ENCODE results near the gene RGS14.

Gene RGS14

DNA sequence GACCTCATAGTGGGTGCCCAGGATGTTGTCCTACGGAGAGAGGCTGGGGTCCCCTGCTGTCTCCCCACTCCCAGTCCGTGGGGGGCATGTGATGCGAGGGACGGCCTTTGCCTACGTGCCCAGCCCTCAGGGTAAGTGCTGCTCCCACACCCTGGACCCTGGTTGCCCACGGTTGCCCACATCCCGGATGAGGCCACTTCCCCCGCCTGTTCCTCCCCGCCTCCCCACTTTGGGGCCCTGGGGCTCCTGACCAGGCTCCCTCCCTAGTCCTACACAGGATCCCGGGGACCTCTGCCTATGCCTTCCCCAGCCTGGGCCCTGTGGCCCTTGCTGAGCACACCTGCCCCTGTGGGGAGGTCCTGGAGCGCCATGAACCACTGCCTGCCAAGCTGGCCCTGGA lies 28.0 kb downstream of the RGS14 start:
- no peak for FAIRE-seq

GRCh38 chr5:177386542-177386941 lies 28.8 kb downstream of the RGS14 start:
- no peak for FAIRE-seq

- FAIRE-seq = no peak
Observed at GRCh38 chr5:177387405-177387804, 29.7 kb downstream of the RGS14 start.

- no peak for FAIRE-seq
Observed at GRCh38 chr5:177388521-177389052, 30.9 kb downstream of the RGS14 start.

DNA sequence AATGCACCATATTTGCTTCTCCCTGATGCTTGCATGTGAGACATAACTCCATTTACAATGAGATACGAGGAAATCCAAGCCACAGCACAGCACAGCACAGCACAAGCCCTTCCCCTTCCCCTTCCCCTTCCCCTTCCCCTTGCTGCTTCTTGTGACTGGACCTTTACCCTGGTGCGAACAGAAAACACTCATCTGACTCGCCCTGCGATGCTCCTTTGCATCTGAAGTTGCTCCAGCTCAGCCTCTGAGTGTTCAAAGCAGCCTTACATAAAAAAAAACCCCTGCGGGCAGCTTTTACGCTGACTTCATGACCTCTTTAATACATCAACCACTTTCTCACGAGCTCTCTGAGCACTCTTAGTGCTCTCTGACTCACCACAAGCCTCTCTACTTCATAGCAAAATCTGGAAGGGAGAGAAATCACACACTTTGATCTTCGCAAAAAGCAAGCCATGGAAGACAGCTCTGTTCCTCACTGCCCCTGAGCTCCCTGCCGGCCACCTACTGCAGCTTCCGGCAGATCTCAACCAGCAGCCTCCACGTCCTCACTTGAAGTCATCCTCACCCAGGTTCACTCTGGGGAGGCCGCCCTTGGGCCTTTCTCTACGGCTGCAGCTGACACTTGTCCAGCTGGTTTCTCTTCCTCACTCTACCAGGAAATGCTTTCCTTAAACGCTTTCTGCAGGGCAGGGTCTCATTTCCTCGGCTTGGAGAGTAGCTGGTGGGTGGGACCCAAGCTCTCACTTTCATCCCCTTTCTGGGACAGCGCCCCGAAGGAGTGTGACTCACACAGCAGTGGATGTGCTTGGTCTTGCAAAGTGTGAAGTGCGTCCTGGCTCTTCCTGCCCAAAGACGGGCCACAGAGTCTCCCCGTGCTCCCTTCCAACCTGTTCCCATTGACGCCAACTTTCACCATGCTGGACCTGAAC lies 31.8 kb downstream of the RGS14 start:
- no peak for FAIRE-seq

- FAIRE-seq = peak; percentile 87
Observed at GRCh38 chr5:177390363-177391300, 32.9 kb downstream of the RGS14 start.

DNA sequence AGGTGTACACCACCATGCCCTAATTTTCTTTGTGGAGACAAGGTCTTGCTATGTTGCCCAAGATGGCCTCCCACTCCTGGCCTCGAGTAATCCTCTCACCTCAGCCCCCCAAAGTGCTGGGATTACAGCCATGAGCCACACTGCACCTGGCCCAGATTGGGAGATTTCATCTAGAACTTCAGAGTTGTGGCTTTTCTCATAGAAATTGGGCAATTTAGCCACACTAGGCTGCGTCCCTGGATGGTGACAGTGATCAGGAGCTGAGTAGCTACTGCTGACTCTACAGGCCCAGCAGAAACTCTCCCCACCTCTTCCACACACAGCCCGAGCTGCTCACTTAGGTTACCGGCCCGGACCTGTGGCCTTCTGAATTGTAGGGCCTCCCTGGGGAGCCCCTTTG lies 35.0 kb downstream of the RGS14 start:
- FAIRE-seq = no peak

DNA sequence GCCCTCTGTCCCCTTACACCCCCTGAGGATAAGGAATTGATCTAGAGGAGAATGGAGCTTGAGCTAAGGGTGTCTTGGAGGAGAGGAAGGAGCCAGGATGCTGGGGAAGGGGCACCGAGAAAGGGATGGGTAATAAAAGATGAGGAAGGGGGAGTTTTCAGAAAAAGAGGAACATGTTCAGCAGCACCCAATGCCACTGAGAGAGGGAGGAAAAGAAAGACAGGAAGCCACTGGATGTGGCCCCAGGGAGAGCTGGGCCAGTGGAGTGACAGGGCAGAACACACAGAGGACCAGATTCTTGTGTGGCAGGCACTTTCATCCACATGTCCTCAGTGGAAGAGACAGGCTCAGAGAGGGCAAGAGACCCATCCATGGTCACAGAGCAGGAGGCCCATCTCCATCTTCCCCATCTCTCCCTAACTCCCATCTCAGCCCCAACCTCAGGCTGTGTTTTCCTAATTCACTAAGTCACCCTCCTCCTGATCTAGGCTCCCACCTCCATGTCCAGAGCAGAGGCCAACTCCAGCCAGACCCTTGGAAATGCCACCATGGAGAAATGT lies 35.6 kb downstream of the RGS14 start:
- FAIRE-seq = no peak

- no peak for FAIRE-seq
Observed at GRCh38 chr5:177393990-177394389, 36.3 kb downstream of the RGS14 start.

- no peak for FAIRE-seq
Observed at GRCh38 chr5:177396078-177396477, 38.4 kb downstream of the RGS14 start.

DNA sequence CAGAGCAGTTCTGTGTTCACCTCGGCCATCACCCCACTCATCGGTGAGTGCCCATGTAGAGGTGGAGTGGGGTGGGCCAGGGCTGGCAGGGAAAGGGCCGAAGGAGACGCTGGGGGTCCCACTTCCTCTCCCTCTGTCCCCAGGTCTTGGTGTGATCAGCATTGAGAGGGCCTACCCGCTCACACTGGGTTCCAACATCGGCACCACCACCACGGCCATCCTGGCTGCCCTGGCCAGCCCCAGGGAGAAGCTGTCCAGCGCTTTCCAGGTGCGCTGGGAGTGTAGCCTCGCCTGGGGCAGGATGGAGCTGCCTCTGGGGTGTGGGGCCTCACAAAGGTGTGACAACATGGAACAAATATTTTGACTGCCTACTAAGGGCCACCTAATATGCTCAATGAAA lies 39.1 kb downstream of the RGS14 start:
- FAIRE-seq = no peak

DNA sequence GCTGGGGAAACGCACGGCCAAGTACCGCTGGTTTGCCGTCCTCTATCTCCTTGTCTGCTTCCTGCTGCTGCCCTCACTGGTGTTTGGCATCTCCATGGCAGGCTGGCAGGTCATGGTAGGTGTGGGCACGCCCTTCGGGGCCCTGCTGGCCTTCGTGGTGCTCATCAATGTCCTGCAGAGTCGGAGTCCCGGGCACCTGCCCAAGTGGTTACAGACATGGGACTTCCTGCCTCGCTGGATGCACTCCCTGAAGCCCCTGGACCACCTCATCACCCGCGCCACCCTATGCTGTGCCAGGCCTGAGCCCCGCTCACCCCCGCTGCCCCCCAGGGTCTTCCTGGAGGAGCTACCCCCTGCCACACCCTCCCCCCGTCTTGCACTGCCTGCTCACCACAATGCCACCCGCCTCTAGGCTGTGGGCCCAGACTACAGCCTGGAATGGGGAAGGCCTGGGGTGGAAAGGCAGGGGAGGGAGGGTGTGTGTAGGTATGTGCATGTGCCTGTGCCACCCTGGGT lies 40.2 kb downstream of the RGS14 start:
- FAIRE-seq = no peak

GRCh38 chr5:177399997-177400868 lies 42.5 kb downstream of the RGS14 start, which contains the start of gene PFN3:
PFN3 (minus strand) TSS chr5:177400661; CDS start chr5:177400576, 85 bp downstream.
- no peak for FAIRE-seq

DNA sequence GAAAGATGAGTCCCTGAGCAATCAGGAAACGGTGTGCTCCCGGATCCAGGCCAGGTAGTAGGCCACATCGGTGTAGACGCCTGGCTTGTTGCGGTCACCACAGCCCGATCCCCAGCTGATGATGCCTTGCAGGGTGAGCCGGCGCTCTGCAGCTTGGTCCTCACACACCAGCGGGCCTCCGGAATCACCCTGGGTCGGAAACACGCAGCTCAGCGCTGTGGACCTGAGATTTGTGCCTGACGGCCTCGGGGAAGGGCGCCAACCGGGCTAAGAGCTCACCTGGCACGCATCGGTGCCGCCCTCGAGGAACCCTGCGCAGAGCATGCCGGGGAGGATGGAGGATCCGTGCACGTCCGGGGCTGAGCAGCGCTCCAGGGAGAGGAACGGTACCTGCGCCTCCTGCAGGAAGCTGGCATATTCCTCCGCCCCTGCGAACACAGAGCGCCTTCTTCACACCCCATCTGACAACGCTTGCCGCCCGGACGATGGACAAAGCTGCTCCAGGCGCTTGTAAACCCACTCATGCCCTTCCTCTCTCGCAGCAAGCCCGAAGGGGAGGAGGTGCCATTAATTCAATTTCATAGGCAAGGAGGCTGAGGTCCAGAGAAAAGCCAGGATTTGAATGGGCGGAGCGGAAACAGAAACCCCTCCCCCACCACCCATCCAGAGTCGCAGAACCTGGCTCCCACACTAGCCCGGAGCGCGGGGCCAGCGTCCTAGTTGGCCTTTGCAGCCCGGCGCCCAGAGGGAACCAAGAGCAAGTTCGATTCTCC lies 44.7 kb downstream of the RGS14 start:
- no peak for FAIRE-seq

DNA sequence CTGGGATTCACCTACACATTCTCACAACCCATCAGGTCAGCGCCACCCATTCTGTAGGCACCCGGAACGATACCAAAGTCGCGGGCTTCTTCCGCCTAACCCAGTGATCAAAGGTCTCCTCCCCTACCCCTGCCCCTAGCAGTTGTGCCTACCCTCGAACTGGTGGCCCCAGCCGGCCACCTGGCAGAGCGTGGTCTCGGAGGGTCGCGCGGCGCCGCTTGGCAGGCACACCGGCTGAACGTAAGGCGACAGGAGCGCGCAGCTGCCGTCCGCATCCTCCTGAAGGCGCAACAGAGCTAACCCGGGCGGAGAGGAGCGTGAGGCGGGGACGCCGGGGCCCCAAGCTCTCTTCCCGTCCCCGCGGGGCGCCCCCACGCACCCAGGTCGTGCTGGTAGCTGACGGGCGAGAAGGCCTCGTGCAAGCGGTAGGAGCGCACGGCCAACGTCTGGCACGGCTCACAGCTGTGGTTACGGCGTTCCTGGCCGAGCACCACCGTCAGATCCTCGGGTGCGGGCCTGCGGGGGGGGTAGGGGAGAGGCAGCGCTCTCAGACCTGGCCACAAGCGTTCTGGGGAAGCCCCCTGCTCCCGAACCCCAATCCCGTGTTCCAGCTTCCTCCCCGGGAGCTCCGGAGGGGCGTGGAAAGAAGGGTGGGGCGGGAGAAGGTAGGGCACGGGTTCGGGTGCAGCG lies 45.5 kb downstream of the RGS14 start:
- FAIRE-seq = no peak

- no peak for FAIRE-seq
Observed at GRCh38 chr5:177403792-177404640, 46.3 kb downstream of the RGS14 start.

- FAIRE-seq = no peak
Observed at GRCh38 chr5:177404641-177405179, 47.0 kb downstream of the RGS14 start.

DNA sequence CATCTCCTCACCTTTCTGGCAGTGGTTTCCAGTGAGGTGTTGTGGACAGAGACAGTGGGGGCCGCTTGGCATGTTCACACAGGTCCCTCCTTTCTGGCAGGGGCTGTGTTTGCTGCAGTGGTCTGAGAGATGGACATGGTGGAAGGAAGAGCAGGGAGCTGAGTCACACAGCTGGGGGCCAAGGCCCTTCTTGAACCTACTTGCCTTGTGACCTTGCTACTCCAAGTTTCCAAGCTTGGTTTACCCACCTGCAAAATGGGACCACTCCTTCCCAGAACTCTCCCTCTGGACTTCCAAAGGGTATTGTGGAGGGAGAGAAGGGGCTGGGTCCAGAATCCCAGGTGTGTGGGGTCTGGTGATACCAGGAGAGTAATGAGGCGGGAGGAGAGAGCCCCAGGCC lies 47.6 kb downstream of the RGS14 start:
- no peak for FAIRE-seq

GRCh38 chr5:177405805-177406204 lies 48.1 kb downstream of the RGS14 start:
- FAIRE-seq = no peak

Measured in G401.6 (cell line).